GM21423 (cell line): Measurements from ENCODE around the gene AGFG2.
"Not testable (repeated sequence)": the region's sequence is repeated elsewhere in the genome, so short reads cannot be mapped to it uniquely, and the experiment has no call there.

Experiments used
- ATAC-seq: cut with Tn5 transposase; IDR thresholded peaks from one replicate; pipeline ENCODE4 v1.9.1; 2021; ENCODE audit warnings: mild to moderate bottlenecking, moderate library complexity; ENCODE audit not compliant: unreplicated experiment

AGFG2 gene

DNA sequence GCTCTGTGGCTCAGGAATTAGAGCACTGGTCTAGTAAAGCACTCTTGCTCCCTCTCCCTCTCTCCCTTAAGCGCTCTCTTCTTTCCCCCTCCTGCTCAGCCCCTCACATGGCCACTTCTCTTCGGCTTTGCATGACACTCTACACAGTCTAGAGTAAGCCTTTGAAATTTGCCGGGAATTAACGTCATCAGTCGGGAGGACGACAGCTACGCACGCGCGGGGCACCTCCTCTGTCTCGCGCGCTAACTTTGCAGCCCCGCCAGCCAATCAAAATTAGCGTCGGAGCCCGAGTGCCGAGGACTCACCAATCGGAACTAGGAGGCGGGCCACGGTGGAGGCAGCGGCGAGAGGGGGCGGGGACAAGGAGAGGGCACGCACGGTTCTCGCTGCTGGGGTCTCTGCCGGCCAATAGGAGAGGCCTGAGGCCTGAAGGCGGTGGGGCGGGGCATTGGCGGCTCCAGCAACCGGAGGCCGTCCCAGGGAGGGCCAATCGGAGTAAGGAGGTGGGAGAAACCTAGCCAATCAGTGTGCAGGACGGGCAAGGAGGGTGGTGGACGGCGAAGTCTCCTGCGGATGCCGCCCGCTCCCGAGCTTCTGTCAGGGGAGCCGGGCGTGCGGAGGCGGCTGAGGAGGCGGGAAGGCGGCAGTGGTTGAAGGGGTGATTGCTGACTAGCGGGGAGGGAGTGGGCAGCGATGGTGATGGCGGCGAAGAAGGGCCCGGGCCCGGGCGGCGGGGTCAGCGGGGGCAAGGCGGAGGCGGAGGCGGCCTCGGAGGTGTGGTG is at the start of gene AGFG2:
Gene AGFG2 (plus strand): TSS at position 550 of the 782 bp plus-strand sequence. CDS start 144 bp downstream, at position 694.
- peak; percentile 96 for ATAC-seq

- ATAC-seq, result no peak
Measured at GRCh38 chr7:100489824-100490223, 49.2 kb upstream of the AGFG2 start.

GRCh38 chr7:100490483-100491191 is 48.4 kb upstream of the AGFG2 start:
- no peak for ATAC-seq

GRCh38 chr7:100491192-100491578 is 47.8 kb upstream of the AGFG2 start:
- no peak for ATAC-seq

GRCh38 chr7:100492738-100493475 is 46.1 kb upstream of the AGFG2 start:
- no peak for ATAC-seq

- ATAC-seq, result no peak
Measured at GRCh38 chr7:100493476-100494264, 45.3 kb upstream of the AGFG2 start.

DNA sequence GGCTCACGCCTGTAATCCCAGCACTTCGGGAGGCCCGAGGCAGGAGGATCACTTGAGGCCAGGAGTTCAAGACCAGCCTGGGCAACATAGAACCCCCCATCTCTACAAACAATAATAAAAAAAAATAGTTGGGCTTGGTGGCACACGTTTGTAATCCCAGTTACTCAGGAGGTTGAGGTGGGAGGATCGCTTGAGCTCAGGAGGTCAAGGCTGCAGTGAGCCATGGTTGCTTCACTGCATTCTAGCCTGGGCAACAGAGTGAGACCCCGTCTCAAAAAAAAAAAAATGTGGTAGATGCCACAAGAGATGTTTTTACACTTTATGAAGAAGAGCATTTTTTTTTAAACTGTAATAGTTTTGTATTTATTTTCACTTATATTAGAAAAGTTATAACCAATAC is 42.5 kb upstream of the AGFG2 start:
- no peak for ATAC-seq

DNA sequence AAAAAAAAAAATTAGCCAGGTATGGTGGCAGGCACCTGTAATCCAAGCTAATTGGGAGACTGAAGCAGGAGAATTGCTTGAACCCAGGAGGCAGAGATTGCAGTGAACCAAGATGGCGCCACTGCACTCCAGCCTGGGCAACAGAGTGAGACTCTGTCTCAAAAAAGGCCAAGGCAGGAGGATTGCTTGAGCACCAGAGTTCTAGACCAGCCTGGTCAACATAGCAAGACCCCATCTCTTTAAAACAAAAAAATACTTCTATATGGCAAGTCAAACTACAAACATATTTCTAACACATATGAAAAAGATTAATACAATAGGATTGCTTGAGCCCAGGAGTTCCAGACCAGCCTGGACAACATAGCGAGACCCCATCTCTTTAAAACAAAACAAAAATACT is 38.3 kb upstream of the AGFG2 start:
- ATAC-seq, result not testable (repeated sequence)

DNA sequence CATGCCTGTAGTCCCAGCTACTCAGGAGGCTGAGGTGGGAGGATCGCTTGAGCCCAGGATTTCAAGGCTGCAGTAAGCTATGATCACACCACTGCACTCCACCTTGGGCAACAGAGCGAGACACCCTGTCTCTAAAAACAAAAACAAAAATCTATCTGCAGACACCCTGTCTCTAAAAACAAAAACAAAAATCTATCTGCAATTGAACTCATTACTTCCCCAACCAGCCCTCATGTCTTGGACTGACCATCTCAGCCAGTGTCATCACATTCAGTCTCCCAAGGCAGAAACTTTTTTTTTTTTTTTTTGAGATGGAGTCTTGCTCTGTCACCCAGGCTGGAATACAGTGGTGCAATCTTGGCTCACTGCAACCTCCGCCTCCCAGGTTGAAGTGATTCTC is 35.0 kb upstream of the AGFG2 start:
- not testable (repeated sequence) for ATAC-seq

GRCh38 chr7:100504887-100505611 is 34.0 kb upstream of the AGFG2 start:
- no peak for ATAC-seq

DNA sequence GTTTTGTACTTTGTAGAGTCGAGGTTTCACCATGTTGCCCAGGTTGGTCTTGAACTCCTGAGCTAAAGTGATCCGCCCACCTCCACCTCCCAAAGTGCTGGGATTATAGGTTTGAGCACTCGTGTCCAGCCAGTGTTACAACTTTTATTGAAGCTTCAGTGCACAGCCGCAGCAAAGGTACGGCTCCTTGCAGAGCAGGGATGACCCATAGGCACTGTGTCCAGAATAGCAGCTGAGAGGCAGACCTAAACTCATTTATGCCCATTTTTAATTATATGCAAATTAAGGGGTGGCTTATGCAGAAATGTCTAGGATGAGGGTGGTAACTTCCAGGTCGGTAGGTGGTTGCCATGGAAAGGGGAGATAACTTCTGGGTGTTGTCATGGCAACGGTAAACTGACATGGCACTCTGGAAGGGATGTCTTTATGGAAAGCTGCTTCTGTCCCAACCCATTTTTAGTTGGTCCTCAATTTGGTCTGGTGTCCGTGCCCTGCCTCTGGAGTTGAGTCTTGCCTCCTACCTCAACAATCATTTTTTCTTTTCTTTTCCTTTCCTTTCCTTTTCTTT is 32.6 kb upstream of the AGFG2 start:
- ATAC-seq, result no peak

GRCh38 chr7:100509231-100509630 is 29.8 kb upstream of the AGFG2 start:
- ATAC-seq, result no peak

- ATAC-seq, result no peak
Measured at GRCh38 chr7:100510437-100511239, 28.4 kb upstream of the AGFG2 start.

DNA sequence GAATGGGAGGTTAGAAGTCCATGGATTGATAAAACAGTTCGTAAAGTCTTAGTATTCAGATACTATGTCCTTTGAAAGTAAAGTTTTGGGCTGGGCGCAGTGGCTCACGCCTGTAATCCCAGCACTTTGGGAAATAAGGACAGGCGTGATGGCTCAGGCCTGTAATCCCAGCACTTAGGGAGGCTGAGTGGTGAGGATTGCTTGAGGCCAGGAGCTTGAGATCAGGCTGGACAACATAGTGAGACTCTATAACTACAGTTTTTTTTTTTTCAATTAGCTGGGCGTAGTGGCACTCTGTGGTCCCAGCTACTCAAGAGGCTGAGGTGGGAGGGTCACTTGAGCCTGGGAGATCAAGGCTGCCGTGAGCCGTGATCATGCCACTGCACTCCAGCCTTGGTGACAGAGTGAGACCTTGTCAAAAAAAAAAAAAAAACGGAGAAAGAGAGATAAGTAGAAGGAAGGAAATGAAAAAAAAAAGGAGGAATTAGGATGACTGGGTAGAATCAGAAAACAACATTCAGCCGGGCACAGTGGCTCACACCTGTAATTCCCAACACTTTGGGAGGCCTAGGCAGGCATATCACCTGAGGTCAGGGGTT is 25.7 kb upstream of the AGFG2 start:
- no peak for ATAC-seq

- ATAC-seq, result no peak
Measured at GRCh38 chr7:100515072-100515532, 23.9 kb upstream of the AGFG2 start.

DNA sequence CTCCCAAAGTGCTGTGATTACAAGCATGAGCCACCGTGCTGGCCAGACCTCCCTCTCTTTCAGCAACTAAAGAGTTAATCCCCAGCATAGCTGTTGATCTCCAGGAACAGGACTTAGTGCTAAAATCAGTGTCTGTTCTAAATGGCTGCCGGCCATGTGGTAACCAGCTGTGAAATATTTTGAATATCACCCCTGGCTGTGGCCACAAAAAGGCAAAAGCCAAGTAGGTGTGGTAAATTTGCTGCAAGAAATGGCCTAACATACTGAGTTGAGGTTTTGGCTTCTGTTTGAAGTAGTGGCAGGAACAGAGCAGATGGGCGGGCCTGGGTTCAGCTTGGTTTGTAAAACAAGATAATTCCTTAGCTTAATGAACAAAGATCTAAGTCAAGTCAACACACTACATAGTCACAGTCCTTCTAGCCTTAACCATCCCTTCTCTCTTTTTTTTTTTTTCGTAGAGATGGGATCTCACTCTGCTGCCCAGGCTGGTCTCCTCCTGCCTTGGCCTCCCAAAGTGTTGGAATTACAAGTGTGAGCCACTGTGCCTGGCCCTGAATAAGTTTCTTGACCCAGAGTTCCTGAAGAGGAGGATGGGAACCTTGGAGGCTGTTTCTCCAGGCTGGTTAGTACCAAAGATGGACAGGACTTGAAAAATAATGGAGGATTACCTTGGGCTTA is 22.7 kb upstream of the AGFG2 start:
- peak; percentile 73 for ATAC-seq

- no peak for ATAC-seq
Measured at GRCh38 chr7:100517305-100517704, 21.7 kb upstream of the AGFG2 start.

DNA sequence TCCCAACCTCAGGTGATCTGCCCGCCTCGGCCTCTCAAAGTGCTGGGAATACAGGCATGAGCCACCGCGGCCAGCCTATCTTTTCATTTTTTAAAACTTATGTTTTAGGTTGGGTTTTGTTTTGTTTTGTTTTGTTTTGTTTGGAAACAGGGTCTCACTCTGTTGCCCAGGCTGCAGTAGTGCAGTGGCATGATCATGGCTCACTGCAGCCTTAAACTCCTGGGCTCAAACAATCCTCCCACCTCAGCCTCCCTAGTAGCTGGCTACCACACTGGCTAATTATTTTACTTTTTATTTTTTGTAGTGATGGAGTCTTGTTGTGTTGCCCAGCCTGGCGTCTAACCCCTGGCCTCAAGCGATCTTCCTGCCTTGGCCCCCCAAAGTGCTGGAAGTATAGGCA is 19.4 kb upstream of the AGFG2 start:
- ATAC-seq, result no peak
